Natural killer cell treated with Interleukin-12 subunit alpha and Interleukin-12 subunit beta and Interleukin-15 and Interleukin-18, amount 100 ng/mL, for 72 hours (primary cell): ENCODE data around the gene SEL1L2. TPM values are rescaled to one million over a fixed set of nuclear protein-coding genes. Genes with fewer than 3 reads are reported as not detected.

ENCODE experiments used
- ATAC-seq, 2 donors: fragments of 150-1000 bp; cut with Tn5 transposase in 1 of 2; sonication (Bioruptor Pico), chemical (Tn5 transposase) in 1 of 2; 2 replicates each; pipeline ENCODE4 v1.10.0; 2021
- DNase-seq: peaks from one replicate; pipeline ENCODE4 v3.0.0; 2022; ENCODE audit warnings: low spot score
- H3K27ac Mint-ChIP-seq, 2 donors: 1 replicate in 1 of 2; 2 replicates in 1 of 2; pipeline ENCODE4 v1.8.0; 2022; ENCODE audit warnings: mixed read lengths in 2 of 2, mild to moderate bottlenecking in 1 of 2, moderate library complexity in 1 of 2
- H3K27me3 Mint-ChIP-seq, 2 donors: 1 replicate in 1 of 2; 2 replicates in 1 of 2; pipeline ENCODE4 v1.8.0; 2022; ENCODE audit warnings: mixed read lengths in 2 of 2
- H3K36me3 Mint-ChIP-seq: one replicate; pipeline ENCODE4 v1.8.0; 2022; ENCODE audit warnings: mixed read lengths
- H3K4me1 Mint-ChIP-seq, 2 donors: 1 replicate in 1 of 2; 2 replicates in 1 of 2; pipeline ENCODE4 v1.8.0; 2022; ENCODE audit warnings: low read depth in 2 of 2, mixed read lengths in 2 of 2, mild to moderate bottlenecking in 1 of 2
- H3K4me3 Mint-ChIP-seq: one replicate; pipeline ENCODE4 v1.8.0; 2022; ENCODE audit warnings: mixed read lengths
- H3K9me3 Mint-ChIP-seq: 2 replicates; pipeline ENCODE4 v1.8.0; 2022; ENCODE audit warnings: mixed read lengths
- total RNA-seq, 2 donors: library from RNA; stranded (reverse); gene quantifications; one replicate each; pipeline ENCODE4 v1.2.3, GENCODE V29; 2022

SEL1L2 gene
- total RNA-seq, 2 donors from 2014 or later: not detected

- H3K36me3 Mint-ChIP-seq: no peaks in the 10 kb centered on the region
- H3K9me3 Mint-ChIP-seq: no peaks in the 10 kb centered on the region
- no peak overlapping the region for H3K4me3 Mint-ChIP-seq
- ATAC-seq (no peak), DNase-seq (no peak)
- H3K4me1 Mint-ChIP-seq: no peaks in the 10 kb centered on the region
- H3K27ac Mint-ChIP-seq: no peak overlapping the region
- no peaks in the 10 kb centered on the region for H3K27me3 Mint-ChIP-seq
These were observed 122.1 kb downstream of the SEL1L2 start for GRCh38 chr20:13868331-13868730.

GRCh38 chr20:13865791-13866351 lies 124.5 kb downstream of the SEL1L2 start:
- H3K27ac Mint-ChIP-seq: no peak overlapping the region
- H3K4me1 Mint-ChIP-seq: no peaks in the 10 kb centered on the region
- no peaks in the 10 kb centered on the region for H3K36me3 Mint-ChIP-seq
- peaks cover 2 to 5% of the 10 kb centered on the region in 2 donors for H3K27me3 Mint-ChIP-seq
- ATAC-seq: no peak
- H3K4me3 Mint-ChIP-seq: no peak overlapping the region
- DNase-seq: no peak
- H3K9me3 Mint-ChIP-seq: peaks cover 5% of the 10 kb centered on the region

GRCh38 chr20:13865156-13865555 lies 125.3 kb downstream of the SEL1L2 start:
- peaks cover 5 to 9% of the 10 kb centered on the region in 2 donors for H3K27me3 Mint-ChIP-seq
- H3K4me3 Mint-ChIP-seq: no peak overlapping the region
- no peaks in the 10 kb centered on the region for H3K36me3 Mint-ChIP-seq
- ATAC-seq: no peak
- DNase-seq: no peak
- H3K27ac Mint-ChIP-seq: no peak overlapping the region
- H3K9me3 Mint-ChIP-seq: peaks cover 10% of the 10 kb centered on the region
- no peaks in the 10 kb centered on the region for H3K4me1 Mint-ChIP-seq

GRCh38 chr20:13863244-13863643 lies 127.2 kb downstream of the SEL1L2 start:
- Mint-ChIP-seq H3K36me3 (no peaks in the 10 kb centered on the region), H3K27ac (no peak overlapping the region), H3K4me3 (no peak overlapping the region), H3K9me3 (peaks cover 10% of the 10 kb centered on the region), H3K4me1 (no peaks in the 10 kb centered on the region), H3K27me3 (peaks cover 5 to 11% of the 10 kb centered on the region in 2 donors)
- no peak for ATAC-seq
- DNase-seq: no peak

- ATAC-seq: no peak
- no peak overlapping the region for H3K4me3 Mint-ChIP-seq
- H3K27me3 Mint-ChIP-seq: peaks cover 5 to 11% of the 10 kb centered on the region in 2 donors
- peaks cover 10% of the 10 kb centered on the region for H3K9me3 Mint-ChIP-seq
- no peaks in the 10 kb centered on the region for H3K4me1 Mint-ChIP-seq
- H3K27ac Mint-ChIP-seq: no peak overlapping the region
- H3K36me3 Mint-ChIP-seq: no peaks in the 10 kb centered on the region
- DNase-seq: no peak
These were observed 128.2 kb downstream of the SEL1L2 start for GRCh38 chr20:13862245-13862644.

- H3K4me3 Mint-ChIP-seq: no peak overlapping the region
- no peaks in the 10 kb centered on the region for H3K4me1 Mint-ChIP-seq
- no peaks in the 10 kb centered on the region for H3K36me3 Mint-ChIP-seq
- H3K9me3 Mint-ChIP-seq: peaks cover 10% of the 10 kb centered on the region
- DNase-seq (no peak), ATAC-seq (no peak)
- peaks cover 7 to 17% of the 10 kb centered on the region in 2 donors for H3K27me3 Mint-ChIP-seq
- H3K27ac Mint-ChIP-seq: no peak overlapping the region
These were observed 131.5 kb downstream of the SEL1L2 start for GRCh38 chr20:13858871-13859270.

- no peak overlapping the region for H3K4me3 Mint-ChIP-seq
- no peak for DNase-seq
- no peak for ATAC-seq
- no peaks in the 10 kb centered on the region for H3K36me3 Mint-ChIP-seq
- H3K27ac Mint-ChIP-seq: no peak overlapping the region
- H3K9me3 Mint-ChIP-seq: peaks cover 10% of the 10 kb centered on the region
- H3K4me1 Mint-ChIP-seq: no peaks in the 10 kb centered on the region
- H3K27me3 Mint-ChIP-seq: peaks cover 7 to 17% of the 10 kb centered on the region in 2 donors
These were observed 132.0 kb downstream of the SEL1L2 start for GRCh38 chr20:13858439-13858838.

GRCh38 chr20:13857961-13858360 lies 132.5 kb downstream of the SEL1L2 start:
- ATAC-seq (no peak), DNase-seq (no peak)
- peaks cover 7 to 17% of the 10 kb centered on the region in 2 donors for H3K27me3 Mint-ChIP-seq
- H3K4me1 Mint-ChIP-seq: no peaks in the 10 kb centered on the region
- peaks cover 10% of the 10 kb centered on the region for H3K9me3 Mint-ChIP-seq
- no peak overlapping the region for H3K27ac Mint-ChIP-seq
- H3K36me3 Mint-ChIP-seq: no peaks in the 10 kb centered on the region
- H3K4me3 Mint-ChIP-seq: no peak overlapping the region

GRCh38 chr20:13857304-13857703 lies 133.1 kb downstream of the SEL1L2 start:
- Mint-ChIP-seq H3K27me3 (peaks cover 7 to 17% of the 10 kb centered on the region in 2 donors), H3K4me3 (no peak overlapping the region), H3K9me3 (peaks cover 10% of the 10 kb centered on the region), H3K27ac (no peak overlapping the region), H3K4me1 (no peaks in the 10 kb centered on the region), H3K36me3 (no peaks in the 10 kb centered on the region)
- ATAC-seq (no peak), DNase-seq (no peak)

GRCh38 chr20:13856354-13856753 lies 134.1 kb downstream of the SEL1L2 start:
- Mint-ChIP-seq H3K27ac (no peak overlapping the region), H3K27me3 (peaks cover 3 to 17% of the 10 kb centered on the region in 2 donors), H3K9me3 (peaks cover 5% of the 10 kb centered on the region), H3K36me3 (no peaks in the 10 kb centered on the region), H3K4me1 (no peaks in the 10 kb centered on the region), H3K4me3 (no peak overlapping the region)
- no peak for DNase-seq
- no peak for ATAC-seq

- Mint-ChIP-seq H3K4me1 (no peaks in the 10 kb centered on the region), H3K27ac (no peak overlapping the region), H3K9me3 (peaks cover 3% of the 10 kb centered on the region), H3K36me3 (no peaks in the 10 kb centered on the region), H3K4me3 (no peak overlapping the region), H3K27me3 (peaks cover 3 to 13% of the 10 kb centered on the region in 2 donors)
- no peak for DNase-seq
- ATAC-seq: no peak
These were observed 134.8 kb downstream of the SEL1L2 start for GRCh38 chr20:13855613-13856012.

GRCh38 chr20:13852306-13852705 lies 138.1 kb downstream of the SEL1L2 start:
- Mint-ChIP-seq H3K36me3 (no peaks in the 10 kb centered on the region), H3K27me3 (peaks cover 3 to 6% of the 10 kb centered on the region in 2 donors), H3K4me3 (no peak overlapping the region), H3K4me1 (no peaks in the 10 kb centered on the region), H3K9me3 (no peaks in the 10 kb centered on the region), H3K27ac (no peak overlapping the region)
- ATAC-seq: no peak
- no peak for DNase-seq

- Mint-ChIP-seq H3K27me3 (peaks cover under 1 to 3% of the 10 kb centered on the region in 2 donors), H3K27ac (no peak overlapping the region), H3K4me1 (no peaks in the 10 kb centered on the region), H3K9me3 (no peaks in the 10 kb centered on the region), H3K36me3 (no peaks in the 10 kb centered on the region), H3K4me3 (no peak overlapping the region)
- ATAC-seq (no peak), DNase-seq (no peak)
These were observed 139.1 kb downstream of the SEL1L2 start for GRCh38 chr20:13851279-13851678.

- Mint-ChIP-seq H3K4me1 (no peaks in the 10 kb centered on the region), H3K27ac (no peak overlapping the region), H3K36me3 (no peaks in the 10 kb centered on the region), H3K4me3 (no peak overlapping the region), H3K9me3 (no peaks in the 10 kb centered on the region), H3K27me3 (peaks cover 4 to 12% of the 10 kb centered on the region in 2 donors)
- DNase-seq (no peak), ATAC-seq (no peak)
These were observed 146.1 kb downstream of the SEL1L2 start for GRCh38 chr20:13844296-13844695.

- Mint-ChIP-seq H3K9me3 (no peaks in the 10 kb centered on the region), H3K4me3 (no peak overlapping the region), H3K27me3 (peaks cover 14 to 20% of the 10 kb centered on the region in 2 donors), H3K4me1 (no peaks in the 10 kb centered on the region), H3K27ac (no peak overlapping the region), H3K36me3 (no peaks in the 10 kb centered on the region)
- DNase-seq: no peak
- no peak for ATAC-seq
These were observed 149.2 kb downstream of the SEL1L2 start for GRCh38 chr20:13841206-13841605.
